Left cardiac atrium (tissue), 4 donors: ENCODE data around the gene ELL. TPM values are rescaled to one million over a fixed set of nuclear protein-coding genes. Genes with fewer than 3 reads are reported as not detected.
A peak's percentile ranks its signal among the peaks of the same experiment; 100 is the strongest.
"Not testable (repeated sequence)": the region's sequence is repeated elsewhere in the genome, so short reads cannot be mapped to it uniquely, and the experiment has no call there.

Experiments used
- ATAC-seq, 2 donors: fragments of 200-7000 bp; cut with Tn5 transposase; one replicate each; pipeline ENCODE4 v1.9.1; 2020; ENCODE audit warnings: mild to moderate bottlenecking in 2 of 2, moderate library complexity in 2 of 2
- DNase-seq: peaks from one replicate; pipeline ENCODE4 v3.0.0-alpha.2; 2020
- intact Hi-C, 2 donors: fragments of 100-400 bp; cut with DNase I; formaldehyde crosslinking; loops; one replicate each; pipeline versions ENCODE4 v1.14.1 to v1.15.1; 2022 to 2023
- total RNA-seq, 2 donors: library from RNA; stranded (reverse); fragmentation: NEBNext Ultra II Directional; extraction: Animal tissue kit (Norgen Biotek cat#: 25700); gene quantifications; one replicate each; pipeline ENCODE4 v1.2.1, GENCODE V29; 2021
- donor health status: DM: no; HTN: yes; CAD: no.
- donor health status: DM: no; HTN: yes; CAD: no; lungs with severe emphysema.
- donor health status: DM: yes; HTN: yes; CAD: no.
- donor health status: Dilated cardiomyopathy.

Gene ELL
- total RNA-seq, 2 donors from 2014 or later = 10.8 to 18.7 TPM

DNA sequence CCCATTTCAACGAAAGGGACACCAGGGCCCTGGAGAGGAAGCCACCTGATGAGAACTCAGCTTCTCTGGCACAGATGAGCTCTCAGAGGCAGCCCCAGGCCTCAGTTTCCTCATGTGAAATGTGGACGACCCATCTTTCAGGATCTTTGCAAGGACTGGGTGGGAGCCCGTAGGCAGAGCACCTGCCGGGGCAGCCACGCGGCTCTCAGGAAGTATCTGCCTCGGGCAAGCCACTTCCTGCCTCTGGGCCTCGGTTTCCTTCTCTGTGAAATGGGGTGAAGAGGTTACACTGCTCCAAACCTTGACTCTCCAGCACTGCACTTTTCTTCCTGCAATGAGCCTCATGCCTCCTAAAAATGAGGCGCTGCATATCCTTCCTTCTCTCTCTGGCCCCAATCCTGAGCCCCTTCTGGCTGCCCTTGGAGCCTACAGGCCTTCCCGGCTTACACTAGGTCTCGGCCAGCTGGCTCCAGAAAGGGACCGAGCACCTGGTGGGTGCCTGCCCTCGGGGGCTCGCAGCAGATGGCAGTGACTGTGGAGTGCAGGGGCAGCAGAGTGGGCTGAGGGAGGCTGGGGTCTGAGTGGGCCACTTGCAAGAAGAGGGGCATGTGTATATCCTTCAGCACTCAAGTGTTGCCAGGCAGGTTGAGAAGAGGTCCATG is 99.2 kb downstream of the ELL start:
- DNase-seq (no peak), ATAC-seq (no peak)
- intact Hi-C loops = no loop called here

DNA sequence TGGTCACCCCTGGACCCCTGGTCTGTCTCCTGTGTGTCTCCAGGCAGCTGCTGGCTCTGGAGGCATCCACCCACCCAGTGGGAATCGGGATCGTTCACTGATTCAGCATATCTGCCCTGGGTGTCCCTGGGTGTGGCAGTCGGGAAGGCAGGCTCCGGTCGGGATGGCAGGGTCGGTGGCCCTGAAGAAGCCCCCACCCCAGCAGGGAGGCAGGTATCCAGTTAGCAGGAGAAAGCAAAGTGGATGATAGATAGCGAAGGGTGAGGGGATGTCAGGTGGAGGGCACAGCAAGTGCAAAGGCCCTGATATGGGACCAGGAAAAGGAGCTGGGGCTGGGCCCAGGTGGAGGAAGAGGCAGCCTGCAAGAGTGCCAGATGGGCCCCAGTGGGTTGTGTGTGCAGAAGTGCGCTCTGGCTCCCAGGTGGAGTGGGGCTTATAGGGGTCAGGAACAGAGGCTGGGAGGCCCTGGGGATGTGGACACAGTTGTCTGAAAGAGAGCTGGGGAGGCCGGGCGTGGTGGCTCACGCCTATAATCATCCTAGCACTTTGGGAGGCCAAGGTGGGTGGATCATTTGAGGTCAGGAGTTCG is 100.4 kb downstream of the ELL start:
- no peak for DNase-seq
- intact Hi-C loops = no loop called here
- ATAC-seq = no peak

DNA sequence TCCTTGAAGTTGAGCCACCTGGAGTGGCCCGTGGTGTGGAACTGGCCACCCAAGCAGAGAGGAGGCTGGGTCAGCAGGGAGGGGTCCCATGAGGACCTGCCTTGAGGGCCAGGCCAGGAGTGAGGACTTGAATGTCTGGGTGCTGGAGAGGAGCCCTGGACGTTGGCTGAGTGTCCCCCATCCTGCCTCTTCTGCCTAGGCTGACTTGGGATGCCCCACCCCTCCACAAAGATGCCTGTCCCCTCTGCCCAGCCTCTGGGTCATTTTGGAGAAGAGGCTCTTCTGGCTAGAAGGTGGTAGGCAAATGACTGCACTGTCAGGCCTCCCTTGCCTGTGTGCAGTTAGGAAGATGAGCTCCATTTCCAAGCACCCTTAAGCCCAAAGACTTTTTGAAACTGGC is 100.9 kb downstream of the ELL start:
- ATAC-seq = no peak
- intact Hi-C loops = no loop called here
- DNase-seq = no peak

DNA sequence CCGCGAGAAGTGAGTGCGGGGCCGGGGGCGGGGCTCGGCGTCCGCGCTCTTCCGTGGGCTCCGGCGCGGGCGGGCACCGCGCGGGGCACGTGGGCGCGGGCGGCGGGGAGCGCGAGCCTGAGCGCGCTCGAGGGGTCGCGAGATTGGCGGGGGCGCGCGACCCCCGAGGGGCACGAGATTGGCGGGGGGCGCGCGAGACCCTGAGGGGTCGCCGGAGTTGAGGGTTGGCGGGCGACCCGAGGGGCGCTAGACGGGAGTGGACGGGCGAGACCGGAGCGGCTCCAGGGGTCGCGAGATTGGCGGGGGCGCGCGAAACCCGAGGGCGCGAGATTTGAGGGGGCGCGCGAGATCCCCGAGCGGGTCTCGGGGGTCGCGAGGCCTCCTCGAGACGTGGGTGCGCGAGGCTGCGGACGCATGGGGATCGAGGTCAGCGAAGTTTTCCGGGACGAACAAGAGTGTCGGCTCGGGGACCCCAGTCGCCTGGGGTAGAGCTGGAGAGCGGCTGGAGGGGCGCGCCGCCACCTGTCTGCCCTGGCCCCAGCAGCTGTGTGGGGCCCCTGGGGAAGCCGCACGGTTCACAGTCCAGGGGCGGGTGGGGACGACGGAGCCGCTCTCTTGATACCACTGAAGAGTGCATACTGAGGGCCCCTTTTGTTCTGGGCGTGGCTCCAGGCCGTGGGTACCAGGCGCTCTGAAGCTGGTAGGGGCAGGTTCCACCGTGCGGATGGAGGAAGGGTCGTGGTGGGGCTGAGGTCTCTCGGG is 102.0 kb downstream of the ELL start:
- intact Hi-C loops = loop anchor here in 1 of 2 donors (10.0 kb wide), 1 partner anchor 215 kb away; the partner anchor contains the start of gene RAB3A
- no peak for ATAC-seq
- DNase-seq = peak; percentile 55

DNA sequence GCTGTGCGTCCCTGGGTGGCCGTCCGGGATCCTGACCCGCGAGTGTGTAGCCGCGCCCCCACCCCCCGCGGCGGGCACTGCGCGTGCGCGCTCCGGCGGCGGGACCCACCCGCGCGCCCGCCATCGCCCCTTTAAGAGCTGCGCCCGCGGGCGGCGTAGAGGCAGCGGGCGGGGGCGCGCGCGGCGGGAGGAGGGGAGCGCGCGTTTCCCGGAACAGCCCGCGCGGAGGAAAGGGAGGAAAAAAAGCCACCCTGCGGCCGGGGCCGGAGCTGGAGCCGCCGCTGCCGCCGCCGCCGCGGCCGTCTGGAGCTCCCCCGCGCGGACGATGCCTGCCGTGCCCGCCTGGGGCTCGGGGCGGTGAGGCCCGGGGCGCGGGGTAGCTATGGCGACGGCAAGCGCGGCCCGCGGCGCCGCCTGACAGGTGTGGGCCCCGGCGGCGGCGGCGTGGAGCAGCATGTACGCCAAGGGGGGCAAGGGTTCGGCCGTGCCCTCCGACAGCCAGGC is 102.6 kb downstream of the ELL start, which contains the start of gene SSBP4:
SSBP4 (plus strand) TSS at position 204 of the 504 bp plus-strand sequence; CDS start at position 455, 251 bp downstream.
- DNase-seq (peak; percentile 75), ATAC-seq (peak; percentile 15 to 31)
- intact Hi-C loops = loop anchor here in 1 of 2 donors (10.0 kb wide), 1 partner anchor 214 kb away; the partner anchor contains the start of gene RAB3A

DNA sequence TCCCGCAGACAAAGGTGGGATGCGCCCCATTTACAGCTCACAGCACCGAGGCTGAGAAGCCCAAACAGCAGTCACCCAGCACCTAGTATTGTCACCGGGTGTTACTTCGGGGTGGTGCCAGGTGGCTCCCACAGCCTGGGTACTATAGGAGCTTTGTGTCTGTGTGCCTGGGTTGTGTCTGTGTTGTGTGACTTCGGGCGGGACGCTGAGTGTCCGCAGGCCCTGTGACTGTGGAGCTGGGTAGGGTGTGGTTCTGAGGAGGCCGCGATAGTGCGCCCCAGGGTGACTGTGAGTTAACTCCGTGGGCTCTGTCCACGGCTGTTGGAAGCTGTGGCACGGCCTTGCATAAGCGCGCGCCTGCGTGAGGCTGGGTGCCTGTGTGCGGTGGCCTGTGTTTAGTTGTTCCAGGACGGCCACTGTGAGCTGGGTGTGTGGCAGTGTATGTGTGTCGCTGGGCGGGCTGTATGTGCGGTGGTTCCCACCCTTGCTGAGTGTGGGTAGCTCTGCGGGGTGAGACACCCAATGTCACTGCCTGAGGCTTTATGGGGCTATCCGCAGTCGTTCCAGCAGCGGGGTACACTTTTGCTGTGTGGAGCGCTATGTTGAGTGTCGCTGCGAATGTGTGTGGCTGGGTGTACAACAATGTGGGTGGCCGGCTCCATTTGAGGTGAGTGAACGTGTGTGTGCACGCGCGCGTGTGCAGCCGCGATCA is 103.2 kb downstream of the ELL start:
- DNase-seq = peak; percentile 60
- intact Hi-C loops = loop anchor here in 1 of 2 donors (10.0 kb wide), 1 partner anchor 214 kb away; the partner anchor contains the start of gene RAB3A
- peak; percentile 0 for ATAC-seq

DNA sequence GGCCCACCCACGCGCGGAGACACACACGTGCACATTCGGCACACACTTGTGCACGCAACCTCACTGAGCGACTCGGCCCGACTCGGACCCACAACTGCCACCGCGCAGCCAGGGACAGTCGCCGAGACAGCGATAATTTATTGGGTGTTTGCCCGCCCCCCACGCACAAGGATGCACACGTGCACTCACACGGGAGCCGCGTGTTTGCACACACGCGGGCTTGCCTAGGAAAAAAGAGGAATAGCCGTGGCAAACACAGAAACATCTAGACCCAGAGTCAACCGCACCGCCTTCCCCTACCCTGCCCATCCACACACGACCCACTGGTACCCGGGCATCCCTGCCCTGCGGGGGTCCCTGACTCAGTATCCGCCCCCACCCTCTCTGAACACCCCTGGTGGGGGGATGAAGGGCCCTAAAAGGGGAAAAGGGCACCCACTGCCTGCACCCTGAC is 103.8 kb downstream of the ELL start:
- no peak for ATAC-seq
- DNase-seq = peak; percentile 68
- intact Hi-C loops = loop anchor here in 1 of 2 donors (10.0 kb wide), 1 partner anchor 213 kb away; the partner anchor contains the start of gene RAB3A

DNA sequence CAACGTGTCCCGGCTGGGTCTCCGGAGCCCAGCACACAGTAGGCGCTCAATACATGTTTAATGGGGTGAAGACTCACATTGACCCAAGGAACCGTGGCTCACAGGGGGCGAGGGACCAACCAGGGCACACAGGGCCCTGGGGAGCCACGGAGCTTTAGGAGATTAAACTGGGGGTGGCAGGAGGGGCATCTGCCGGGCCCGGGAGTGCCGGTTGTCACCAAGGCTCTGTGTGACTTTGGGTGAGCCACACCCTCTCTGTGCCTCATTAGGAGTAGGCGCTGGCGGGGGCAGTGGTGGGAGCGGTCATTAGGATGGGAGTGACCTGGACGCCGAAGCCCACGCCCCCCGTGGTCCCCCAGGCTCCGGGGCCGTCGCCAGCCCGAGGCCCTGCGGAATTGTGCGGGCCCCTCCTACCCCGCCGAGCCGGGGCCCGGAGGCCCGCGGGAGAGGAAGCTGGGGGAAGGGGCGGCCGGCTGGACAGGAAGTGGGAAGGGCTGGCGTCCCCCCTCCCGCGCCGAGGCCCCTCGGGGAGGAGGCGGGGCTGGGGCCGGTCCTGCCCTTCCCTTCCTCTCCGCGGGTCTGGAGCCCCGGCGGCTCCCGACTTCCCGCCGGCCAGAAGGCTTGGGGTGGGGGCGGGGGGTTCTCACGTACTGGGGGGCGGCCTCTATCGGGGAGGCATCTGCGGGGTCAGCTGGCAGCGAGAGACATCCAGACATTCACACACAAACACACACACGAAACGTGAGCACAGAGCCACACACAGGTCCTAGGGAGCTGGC is 104.4 kb downstream of the ELL start:
- ATAC-seq (peak; percentile 56 to 63), DNase-seq (peak; percentile 91)

DNA sequence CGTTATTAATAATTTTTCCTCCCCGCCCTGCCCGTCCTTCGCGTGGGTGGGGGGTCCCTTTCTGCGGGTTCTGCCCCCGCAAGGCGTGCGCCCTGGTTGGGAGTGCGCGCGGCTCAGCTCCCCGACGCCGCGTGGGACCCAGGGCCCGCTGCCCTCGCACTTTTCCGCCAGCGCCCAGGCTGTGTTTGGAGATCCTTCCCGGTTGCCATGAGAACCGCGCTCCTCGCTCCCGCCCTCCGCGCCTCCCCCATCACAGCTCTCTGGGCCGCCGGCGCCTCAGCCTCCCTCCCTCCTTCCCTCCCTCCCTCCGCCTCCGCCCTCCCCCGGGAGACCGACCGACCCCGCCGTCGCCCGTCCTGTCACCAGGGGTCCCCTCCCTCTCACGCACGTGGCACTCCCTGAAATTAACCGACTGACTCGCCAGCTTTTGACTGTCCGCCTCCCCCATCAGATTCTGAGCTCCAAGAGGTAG is 105.1 kb downstream of the ELL start:
- ATAC-seq (peak; percentile 61 to 72), DNase-seq (peak; percentile 94)
- intact Hi-C loops = loop anchor here in 1 of 2 donors (10.0 kb wide), 1 partner anchor 212 kb away; the partner anchor contains the start of gene RAB3A

More for the DNA sequence above, 104.4 kb downstream of the ELL start:
- intact Hi-C loops = loop anchor here in 1 of 2 donors (10.0 kb wide), 1 partner anchor 213 kb away; the partner anchor contains the start of gene RAB3A

DNA sequence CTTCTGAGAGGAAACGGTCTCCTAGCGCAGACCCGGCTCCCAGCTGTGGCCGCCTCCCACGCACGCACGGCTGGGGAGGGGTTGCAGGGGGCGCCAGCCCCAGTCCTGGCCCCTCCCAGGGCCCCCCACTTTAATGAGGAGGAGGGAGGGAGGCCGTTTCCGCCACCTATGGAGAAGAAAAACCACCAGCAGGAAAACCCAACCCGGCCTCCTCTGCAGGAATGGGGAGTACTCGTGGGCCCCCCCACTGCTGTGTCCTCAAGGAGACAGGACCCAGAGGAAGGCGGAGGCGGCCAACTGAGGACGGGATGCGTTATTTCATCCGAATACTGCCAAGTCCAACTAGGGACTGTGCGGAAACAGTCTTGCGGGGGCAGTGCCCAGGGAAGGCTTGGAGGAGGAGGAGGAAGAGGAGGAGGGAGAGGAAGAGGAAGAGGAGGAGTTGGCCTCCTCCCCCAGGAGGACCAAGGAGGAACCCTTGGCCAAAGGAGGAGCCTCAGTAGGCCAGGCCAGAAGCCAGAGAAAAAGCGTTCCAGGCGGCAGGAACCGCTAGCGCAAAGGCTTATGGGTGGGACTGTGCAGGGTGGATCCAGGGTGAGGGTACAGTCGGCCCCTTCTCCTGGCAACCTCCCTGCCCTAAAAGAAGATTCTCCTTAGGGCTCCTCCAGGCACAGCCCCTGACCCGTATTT is 106.5 kb downstream of the ELL start:
- peak; percentile 89 for DNase-seq
- ATAC-seq = peak; percentile 19 to 26
- intact Hi-C loops = loop anchor here in 1 of 2 donors (10.0 kb wide), 1 partner anchor 211 kb away; the partner anchor contains the start of gene RAB3A

DNA sequence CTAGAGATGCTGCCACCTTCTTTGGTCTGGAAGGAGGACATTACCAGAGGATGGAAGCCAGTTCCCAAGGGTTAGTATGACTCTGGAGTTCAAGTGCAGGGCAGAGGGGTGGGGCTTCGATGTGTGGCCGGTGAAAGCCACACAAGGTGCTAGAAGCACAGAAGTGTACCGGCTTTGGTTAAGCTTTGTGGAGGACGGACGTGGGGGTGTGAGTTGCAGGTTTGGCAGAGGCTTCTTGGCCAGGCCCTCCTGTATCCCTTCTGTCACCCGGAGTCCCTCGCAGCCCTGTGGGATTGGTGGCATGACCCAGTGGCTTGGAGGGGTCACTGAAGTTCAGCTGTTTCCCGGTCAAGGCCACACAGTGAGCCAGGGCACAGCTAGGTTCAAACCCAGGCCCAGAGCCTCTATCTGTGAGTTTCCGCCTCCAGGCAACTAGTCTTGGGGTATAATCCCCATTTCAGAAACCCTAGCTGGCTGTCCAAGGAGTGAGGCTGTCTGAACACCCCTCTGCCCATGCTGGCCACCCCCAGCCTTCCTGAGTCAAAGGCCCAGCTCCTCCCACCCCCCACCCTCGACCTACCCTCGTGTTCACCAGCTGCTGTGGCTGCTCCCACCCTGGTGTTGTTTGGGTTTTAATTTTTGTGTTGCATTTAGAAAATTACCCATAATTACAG is 107.2 kb downstream of the ELL start:
- DNase-seq (no peak), ATAC-seq (no peak)
- intact Hi-C loops = loop anchor here (5.0 to 10.0 kb wide), 2 partner anchors 72 to 210 kb away; partner anchors contain the start of genes PGPEP1 (in 1 of the 2) and RAB3A (in 1 of the 2)

DNA sequence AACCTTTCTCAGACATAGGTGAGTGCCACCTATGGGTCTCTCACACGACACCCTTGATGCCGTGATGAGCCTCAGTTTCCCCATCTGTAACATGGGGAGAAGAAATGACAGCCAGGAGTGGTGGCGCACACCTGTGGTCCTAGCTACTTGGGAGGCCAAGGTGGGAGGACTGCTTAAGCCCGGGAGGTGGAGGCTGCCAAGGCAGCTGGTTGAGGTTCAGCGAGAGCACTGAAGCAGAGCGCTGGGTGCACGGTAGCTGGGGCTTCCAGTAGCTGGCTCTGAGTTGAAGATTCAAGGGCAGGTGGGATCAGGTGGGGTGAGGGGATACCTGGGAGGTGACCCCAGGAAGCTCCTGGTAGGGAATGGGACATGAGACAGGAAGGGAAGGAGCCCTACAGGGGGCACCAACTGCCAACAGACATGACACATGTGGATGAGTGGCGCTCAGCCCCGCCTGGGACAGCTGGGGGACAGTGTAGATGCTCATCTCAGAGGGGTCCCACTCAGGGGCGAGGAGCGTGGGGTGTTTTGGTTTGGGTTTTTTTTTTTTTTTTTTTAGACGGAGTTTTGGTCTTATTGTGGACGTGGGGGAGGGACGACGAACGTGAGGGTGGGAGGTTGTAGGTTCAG is 109.1 kb downstream of the ELL start:
- ATAC-seq (no peak), DNase-seq (no peak)
- intact Hi-C loops = loop anchor here (5.0 to 10.0 kb wide), 2 partner anchors 70 to 208 kb away; partner anchors contain the start of genes PGPEP1 (in 1 of the 2) and RAB3A (in 1 of the 2)

DNA sequence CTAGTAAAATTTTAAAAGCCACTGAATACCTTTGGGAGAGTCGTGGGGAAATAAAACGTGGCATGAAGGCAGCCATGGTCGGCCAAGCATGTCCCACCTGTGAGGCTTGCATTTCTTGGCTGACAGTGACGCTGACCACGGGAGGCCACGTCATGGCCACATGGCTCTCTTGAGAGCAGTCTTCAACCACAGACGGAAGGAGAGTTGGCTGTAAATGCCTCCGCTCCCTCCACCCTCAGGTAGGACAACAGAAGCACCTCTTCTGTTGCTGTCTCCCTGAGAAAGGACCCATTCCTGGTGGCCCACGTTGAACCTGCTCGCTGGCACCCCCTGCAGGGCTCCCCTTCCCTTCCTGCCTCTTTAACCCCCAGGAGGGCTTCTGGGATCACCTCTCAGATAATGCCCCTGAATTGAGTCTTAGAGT is 113.8 kb downstream of the ELL start:
- intact Hi-C loops = no loop called here
- ATAC-seq (no peak), DNase-seq (no peak)

DNA sequence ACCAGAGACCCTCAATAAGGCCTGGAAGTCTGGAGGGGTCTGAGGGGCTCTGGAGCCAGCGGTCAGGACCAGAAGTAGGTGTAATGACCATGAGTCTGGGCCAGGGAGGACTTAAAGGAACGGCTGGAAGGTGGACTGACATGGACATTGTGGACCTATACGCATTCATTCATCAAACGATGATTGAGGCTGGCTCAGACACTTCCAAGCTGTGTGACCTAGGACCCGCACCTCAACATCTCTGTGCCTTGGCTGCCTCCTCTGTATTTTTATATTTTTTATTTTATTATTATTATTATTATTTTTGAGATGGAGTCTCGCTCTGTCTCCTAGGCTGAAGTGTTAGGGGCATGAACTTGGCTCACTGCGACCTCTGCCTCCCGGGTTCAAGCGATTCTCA is 115.1 kb downstream of the ELL start:
- ATAC-seq = no peak
- no peak for DNase-seq
- intact Hi-C loops = no loop called here

DNA sequence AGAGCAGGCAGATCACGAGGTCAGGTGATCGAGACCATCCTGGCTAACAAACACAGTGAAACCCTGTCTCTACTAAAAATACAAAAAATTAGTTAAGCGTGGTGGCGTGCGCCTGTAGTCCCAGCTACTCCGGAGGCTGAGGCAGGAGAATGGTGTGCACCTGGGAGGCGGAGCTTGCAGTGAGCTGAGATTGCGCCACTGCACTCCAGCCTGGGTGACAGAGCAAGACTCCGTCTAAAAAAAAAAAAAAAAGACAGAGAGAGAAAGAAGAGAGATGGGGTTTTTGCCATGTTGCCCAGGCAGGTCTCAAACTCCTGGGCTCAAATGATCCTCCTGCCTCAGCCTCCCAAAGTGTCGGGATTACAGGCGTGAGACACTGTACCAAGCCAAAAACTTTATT is 116.1 kb downstream of the ELL start:
- intact Hi-C loops, ATAC-seq, DNase-seq: not testable (repeated sequence)
